HEK293T (cell line): ENCODE data around the gene FUZ.

Experiments used
- CTCF ChIA-PET: fragments of 350-600 bp; formaldehyde crosslinking; extraction: SDS; loops from one replicate; lab custom pipeline; 2021; ENCODE audit warnings: antibody characterized with exemption, inconsistent platforms; lab: Yijun Ruan, JAX
- POLR2A ChIA-PET: fragments of 350-600 bp; formaldehyde crosslinking; extraction: SDS; loops from one replicate; lab custom pipeline; 2020; ENCODE audit warnings: antibody characterized with exemption, inconsistent platforms; lab: Yijun Ruan, JAX
- DNase-seq: peaks from one replicate; pipeline ENCODE4 v3.0.0; 2012; ENCODE audit warnings: mixed read lengths; ENCODE audit errors: extremely low spot score
- ARNT ChIP-seq: fragments of 450-650 bp; IDR thresholded peaks from 2 replicates; pipeline ENCODE4 v1.6.1; 2017; ENCODE audit warnings: mild to moderate bottlenecking
- BHLHE40 ChIP-seq: fragments of 450-650 bp; IDR thresholded peaks from 2 replicates; pipeline ENCODE4 v1.6.1; 2016; ENCODE audit warnings: mild to moderate bottlenecking, moderate library complexity, borderline replicate concordance
- CTBP1 ChIP-seq: fragments of 450-650 bp; IDR thresholded peaks from 2 replicates; pipeline ENCODE4 v1.6.1; 2016; ENCODE audit warnings: borderline replicate concordance
- ELF4 ChIP-seq: fragments of 450-650 bp; IDR thresholded peaks from 2 replicates; pipeline ENCODE4 v1.6.1; 2017; ENCODE audit warnings: antibody characterized with exemption
- FOXA1 ChIP-seq: fragments of 450-650 bp; IDR thresholded peaks from 2 replicates; pipeline ENCODE4 v1.6.1; 2016; ENCODE audit warnings: mild to moderate bottlenecking
- FOXK2 ChIP-seq: fragments of 450-650 bp; IDR thresholded peaks from 2 replicates; pipeline ENCODE4 v1.6.1; 2016; ENCODE audit warnings: mild to moderate bottlenecking
- FOXM1 ChIP-seq: fragments of 450-650 bp; IDR thresholded peaks from 2 replicates; pipeline ENCODE4 v1.6.1; 2017; ENCODE audit warnings: mild to moderate bottlenecking, borderline replicate concordance
- HDGF ChIP-seq: fragments of 450-650 bp; IDR thresholded peaks from 2 replicates; pipeline ENCODE4 v1.6.1; 2017; ENCODE audit warnings: antibody characterized with exemption, borderline replicate concordance
- L3MBTL2 ChIP-seq: fragments of 450-650 bp; conservative IDR thresholded peaks from 2 replicates; pipeline ENCODE4 v1.6.1; 2016; ENCODE audit warnings: mild to moderate bottlenecking
- LEF1 ChIP-seq: fragments of 450-650 bp; IDR thresholded peaks from 2 replicates; pipeline ENCODE4 v1.6.1; 2017; ENCODE audit warnings: mild to moderate bottlenecking, borderline replicate concordance
- NFRKB ChIP-seq: fragments of 450-650 bp; IDR thresholded peaks from 2 replicates; pipeline ENCODE4 v1.6.1; 2016; ENCODE audit warnings: mild to moderate bottlenecking, moderate library complexity
- PKNOX1 ChIP-seq: fragments of 450-650 bp; IDR thresholded peaks from 2 replicates; pipeline ENCODE4 v1.6.1; 2016
- SP1 ChIP-seq: fragments of 450-650 bp; IDR thresholded peaks from 2 replicates; pipeline ENCODE4 v1.6.1; 2017
- SUZ12 ChIP-seq: fragments of 450-650 bp; IDR thresholded peaks from 2 replicates; pipeline ENCODE4 v1.6.1; 2016; ENCODE audit warnings: mild to moderate bottlenecking
- TARDBP ChIP-seq: fragments of 450-650 bp; IDR thresholded peaks from 2 replicates; pipeline ENCODE4 v1.6.1; 2016
- ZNF384 ChIP-seq: fragments of 450-650 bp; IDR thresholded peaks from 2 replicates; pipeline ENCODE4 v1.6.1; 2016

FUZ gene

GRCh38 chr19:49860336-49861102 is 47.4 kb upstream of the FUZ start:
- CTCF ChIA-PET: no interaction called here
- no peak for DNase-seq
- POLR2A ChIA-PET: interaction anchor here (1.2 to 1.5 kb wide), 2 partner anchors 9 to 10 kb away, joined by 6 to 7 read pairs; partner anchors contain the start of gene PTOV1
- TF ChIP-seq NFRKB: no peak
- TF ChIP-seq FOXM1: no peak
- TF ChIP-seq L3MBTL2: no peak
- no peak for TF ChIP-seq CTBP1
- no peak for TF ChIP-seq ELF4
- no peak for TF ChIP-seq ARNT
- no peak for TF ChIP-seq SP1
- TF ChIP-seq TARDBP: no peak
- TF ChIP-seq ZNF384: no peak
- no peak for TF ChIP-seq FOXK2
- no peak for TF ChIP-seq SUZ12
- TF ChIP-seq HDGF: no peak
- no peak for TF ChIP-seq PKNOX1
- no peak for TF ChIP-seq BHLHE40
- TF ChIP-seq FOXA1: no peak
- no peak for TF ChIP-seq LEF1

GRCh38 chr19:49859682-49860335 is 46.7 kb upstream of the FUZ start:
- TF ChIP-seq FOXM1: no peak
- CTCF ChIA-PET: no interaction called here

GRCh38 chr19:49858088-49858985 is 45.2 kb upstream of the FUZ start:
- ChIA-PET CTCF (no interaction called here), POLR2A (interaction anchor here (0.9 to 1.6 kb wide), 2 partner anchors 11 to 53 kb away, joined by 4 to 10 read pairs; no protein-coding TSS in a partner anchor)
- DNase-seq: no peak
- TF ChIP-seq FOXA1 (no peak), BHLHE40 (no peak), NFRKB (no peak), ELF4 (0 out of 2 replicates have a peak, but pooled peaks have one; percentile 13), ZNF384 (no peak), TARDBP (no peak)

More at GRCh38 chr19:49859682-49860335, 46.7 kb upstream of the FUZ start:
- DNase-seq: no peak
- POLR2A ChIA-PET: interaction anchor here (1.0 to 1.5 kb wide), 3 partner anchors 9 to 142 kb away, joined by 3 to 7 read pairs (median 3); partner anchors contain the start of gene PTOV1

GRCh38 chr19:49857838-49858087 is 44.7 kb upstream of the FUZ start:
- no peak for TF ChIP-seq SP1
- no peak for TF ChIP-seq TARDBP
- TF ChIP-seq ARNT: no peak
- no peak for TF ChIP-seq FOXA1
- no peak for TF ChIP-seq LEF1
- TF ChIP-seq NFRKB: no peak
- no peak for TF ChIP-seq ZNF384
- TF ChIP-seq L3MBTL2: no peak
- no peak for TF ChIP-seq HDGF
- TF ChIP-seq FOXM1: no peak
- no peak for TF ChIP-seq BHLHE40
- TF ChIP-seq PKNOX1: no peak
- POLR2A ChIA-PET: interaction anchor here (0.9 to 1.6 kb wide), 2 partner anchors 11 to 53 kb away, joined by 4 to 10 read pairs; no protein-coding TSS in a partner anchor
- CTCF ChIA-PET: no interaction called here
- DNase-seq: no peak

- TF ChIP-seq FOXM1: no peak
- no peak for TF ChIP-seq LEF1
- no peak for TF ChIP-seq SUZ12
- TF ChIP-seq ZNF384: no peak
- no peak for TF ChIP-seq SP1
- TF ChIP-seq NFRKB: no peak
- TF ChIP-seq TARDBP: no peak
- no peak for TF ChIP-seq PKNOX1
- TF ChIP-seq L3MBTL2: no peak
- TF ChIP-seq FOXA1: no peak
- no peak for TF ChIP-seq HDGF
- TF ChIP-seq FOXK2: no peak
- no peak for TF ChIP-seq CTBP1
- no peak for TF ChIP-seq BHLHE40
- TF ChIP-seq ELF4: no peak
- TF ChIP-seq ARNT: no peak
- DNase-seq: no peak
- ChIA-PET CTCF (no interaction called here), POLR2A (interaction anchor here (0.9 to 1.6 kb wide), 3 partner anchors 8 to 52 kb away, joined by 4 to 10 read pairs (median 5); no protein-coding TSS in a partner anchor)
These were observed 44.2 kb upstream of the FUZ start for GRCh38 chr19:49857061-49857837.
